NT2/D1 (cell line): ENCODE data around the gene CA7.

Source experiments
- SUZ12 ChIP-seq: IDR thresholded peaks from 2 replicates; pipeline ENCODE4 v1.6.1; 2011; ENCODE audit not compliant: insufficient read length, insufficient read depth; ENCODE audit errors: extremely low read depth
- YY1 ChIP-seq: IDR thresholded peaks from 2 replicates; pipeline ENCODE4 v1.6.1; 2011; ENCODE audit not compliant: insufficient read length, insufficient read depth
- ZNF274 ChIP-seq: IDR thresholded peaks from 2 replicates; pipeline ENCODE4 v1.6.1; 2011; ENCODE audit warnings: mild to moderate bottlenecking, low read depth, low read length

DNA sequence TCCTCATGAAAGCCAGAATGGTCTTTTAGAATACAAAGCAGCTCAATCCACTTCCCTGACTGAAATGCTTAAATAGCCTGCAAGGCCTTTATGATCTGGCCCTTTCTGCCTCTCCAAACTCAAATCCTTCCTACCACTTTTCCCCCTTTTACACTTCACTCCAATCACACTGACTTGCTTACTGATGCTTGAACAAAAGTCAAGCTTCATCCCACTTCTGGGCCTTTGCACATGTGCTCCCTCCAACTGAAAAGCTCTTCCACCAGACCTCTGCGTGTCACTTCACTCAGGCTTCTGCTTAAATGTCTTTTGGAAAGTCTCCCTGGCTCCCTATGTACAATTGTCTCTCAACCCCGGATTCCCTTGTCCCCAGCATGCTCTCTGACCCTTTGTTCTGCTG lies 29.5 kb upstream of the CA7 start:
- TF ChIP-seq YY1 (no peak), ZNF274 (no peak), SUZ12 (no peak)
